Measurements from ENCODE around the gene CLTB.

- no peak for TF ChIP-seq CTCF (IDR thresholded peaks at IDR 0.05; ENCODE audit: low read depth, low read length, poor library complexity, severe bottlenecking)
- no peak for TF ChIP-seq EZH2phosphoT487 (IDR thresholded peaks at IDR 0.05; ENCODE audit: borderline replicate concordance, low read length)
Observed at GRCh38 chr5:176360894-176361436, 55.4 kb downstream of the CLTB start.
